HG03064 (cell line): Measurements from ENCODE around the gene MVB12A.
A peak's percentile ranks its signal among the peaks of the same experiment; 100 is the strongest.

Experiments
- ATAC-seq: cut with Tn5 transposase; IDR thresholded peaks from one replicate; pipeline ENCODE4 v1.9.1; 2021; ENCODE audit warnings: low read depth; ENCODE audit not compliant: unreplicated experiment

Gene MVB12A

DNA sequence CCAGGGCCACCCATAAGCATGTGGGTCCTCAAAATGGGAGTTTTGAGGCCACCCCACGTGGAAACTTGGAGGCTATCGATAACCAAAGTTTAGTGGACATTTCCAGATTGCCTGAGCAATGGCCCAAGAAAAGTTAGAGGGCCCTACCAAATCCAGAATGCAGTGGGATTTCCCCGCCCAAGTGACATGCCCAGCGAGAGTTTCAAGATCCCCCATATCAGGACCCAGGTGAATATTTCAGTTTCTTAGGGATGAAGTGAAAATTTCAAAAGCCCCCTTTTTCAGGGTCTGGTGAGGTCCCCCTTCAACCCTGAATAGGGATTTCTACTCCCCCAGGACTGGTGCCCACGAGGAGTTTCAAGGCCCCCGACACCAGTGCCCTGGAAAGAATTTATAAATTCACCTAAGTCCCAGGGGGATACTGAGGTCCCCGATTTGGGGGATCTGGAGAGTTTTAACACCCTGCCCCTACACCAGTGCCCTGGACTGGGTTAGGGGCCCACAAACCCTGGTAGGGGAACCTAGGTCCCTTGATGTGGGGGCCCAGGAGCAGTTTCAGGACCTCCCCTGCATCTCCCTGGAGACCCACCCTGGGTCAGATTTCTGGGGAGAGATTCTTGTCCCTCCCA, 15.1 kb upstream of the MVB12A start:
- ATAC-seq = no peak

DNA sequence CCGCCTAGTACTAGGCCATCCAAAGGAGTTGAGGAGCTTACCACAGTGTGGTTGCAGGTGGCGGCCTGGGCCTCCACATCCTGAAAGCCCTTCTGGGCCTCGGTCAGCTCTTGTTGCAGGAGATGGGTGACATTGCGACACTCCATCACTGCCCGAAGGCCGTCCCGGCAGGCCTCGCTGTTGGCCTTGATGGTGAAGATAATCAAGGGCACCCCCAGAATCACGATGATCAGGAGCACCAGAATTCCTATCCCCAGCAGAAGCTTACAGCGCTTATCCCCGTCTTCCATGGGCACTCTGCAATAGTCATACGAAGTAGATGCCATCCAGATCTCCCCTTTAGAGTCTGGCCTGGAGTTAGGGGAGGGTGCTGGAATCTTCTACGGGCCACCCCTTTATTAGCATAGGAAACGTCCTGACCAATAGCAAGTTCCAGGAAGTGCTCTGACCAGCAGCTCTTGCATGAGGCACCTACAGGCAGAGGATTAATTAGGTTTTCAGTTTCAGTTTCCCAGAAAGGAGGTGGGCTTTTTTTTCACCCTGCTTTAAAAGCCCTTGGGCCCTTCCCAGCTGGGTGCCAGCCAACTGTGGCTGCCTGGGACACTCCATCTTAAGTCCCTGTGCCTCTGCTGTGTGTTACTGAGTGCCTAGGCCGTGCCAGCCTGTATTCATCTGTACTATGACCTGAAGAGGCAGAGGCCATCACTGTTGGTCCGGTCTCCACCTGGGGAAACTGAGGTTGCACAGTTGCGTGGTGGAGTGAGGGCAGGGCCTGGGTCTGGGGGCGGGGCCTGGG, 14.4 kb upstream of the MVB12A start, which contains the start of gene BST2:
Gene BST2, minus strand, starts transcription at position 381 of the 796 bp plus-strand sequence. Its CDS starts 55 bp downstream, at position 326.
- peak; percentile 74 for ATAC-seq

DNA sequence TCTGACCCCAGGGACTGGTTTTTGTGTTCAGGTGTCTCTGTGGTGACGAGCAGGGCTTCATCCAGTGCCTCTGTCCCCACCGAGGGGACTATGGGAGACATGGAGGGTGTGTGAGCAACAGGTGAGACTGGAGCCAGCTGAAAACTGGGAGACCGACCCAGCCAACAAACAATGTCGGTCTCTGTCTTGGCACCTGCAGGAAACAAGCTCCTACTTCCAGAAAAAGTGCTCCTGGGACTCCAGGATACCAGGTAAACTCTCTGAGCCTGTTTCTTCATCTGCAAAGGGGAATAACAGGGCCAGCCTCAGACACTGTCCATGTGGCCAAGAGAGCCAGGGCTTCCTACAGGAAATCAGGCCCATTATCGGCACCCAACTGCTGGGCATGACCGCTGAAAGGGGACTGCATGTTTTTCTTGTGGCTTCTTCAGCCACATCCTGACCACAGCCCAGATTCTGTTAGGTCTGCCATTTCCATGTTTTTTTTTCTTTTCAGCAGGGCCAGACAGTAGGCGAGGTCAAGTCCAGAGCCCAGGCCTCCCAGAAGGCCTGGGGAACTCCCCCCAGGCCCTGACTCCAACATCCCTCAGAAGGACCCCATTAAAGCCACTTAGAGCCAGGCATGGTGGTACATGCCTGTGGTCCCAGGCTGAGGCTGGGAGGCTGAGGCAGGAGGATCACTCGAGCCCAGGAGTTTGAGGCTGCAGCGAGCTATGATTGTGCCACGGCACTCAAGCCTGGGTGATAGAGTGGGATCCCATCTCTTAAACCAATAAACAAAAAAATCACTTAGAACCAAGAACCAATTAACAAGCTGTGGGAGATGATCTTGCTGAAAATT, 13.6 kb upstream of the MVB12A start:
- no peak for ATAC-seq

DNA sequence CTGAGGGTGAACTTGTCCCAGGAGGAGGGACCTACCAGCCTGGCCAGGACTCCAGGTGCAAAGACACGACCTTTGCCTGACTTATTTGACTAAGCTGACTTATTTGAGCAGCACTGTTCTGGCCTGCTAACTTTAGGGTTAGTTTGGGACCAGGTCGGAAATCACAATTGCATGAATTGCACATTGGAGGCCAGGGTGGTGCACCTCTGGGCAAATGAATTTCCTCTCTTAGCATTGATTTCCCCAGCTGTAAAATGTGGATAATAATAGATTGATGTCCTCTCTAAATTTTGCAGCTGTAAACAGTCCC, 13.0 kb upstream of the MVB12A start:
- no peak for ATAC-seq

- no peak for ATAC-seq
These were observed 9.9 kb upstream of the MVB12A start for GRCh38 chr19:17409990-17410389.

- ATAC-seq = no peak
These were observed 8.0 kb upstream of the MVB12A start for GRCh38 chr19:17411801-17412200.

GRCh38 chr19:17414097-17414496, 5.8 kb upstream of the MVB12A start:
- ATAC-seq = no peak

- no peak for ATAC-seq
These were observed 4.7 kb upstream of the MVB12A start for GRCh38 chr19:17415121-17415520.

DNA sequence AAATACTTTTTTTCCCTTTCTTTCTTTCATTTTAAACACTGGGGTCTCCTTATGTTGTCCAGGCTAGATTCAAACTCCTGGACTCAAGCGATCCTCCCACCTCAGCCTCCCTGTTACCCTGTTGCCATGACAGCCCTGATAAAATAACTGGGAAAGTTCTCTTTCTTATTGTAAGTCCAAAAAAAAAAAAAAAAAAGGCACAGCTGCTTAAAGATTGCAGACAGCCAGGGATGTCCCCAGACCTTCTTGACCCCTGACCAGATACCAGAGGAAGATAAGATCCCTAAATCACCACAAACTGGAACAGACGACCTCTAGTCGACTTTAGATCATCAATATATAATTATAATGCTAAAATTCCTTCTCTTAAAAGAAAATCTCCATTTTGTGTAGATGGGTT, 1.1 kb upstream of the MVB12A start:
- ATAC-seq = no peak

GRCh38 chr19:17419154-17419620, 660 bp upstream of the MVB12A start:
- ATAC-seq = no peak

DNA sequence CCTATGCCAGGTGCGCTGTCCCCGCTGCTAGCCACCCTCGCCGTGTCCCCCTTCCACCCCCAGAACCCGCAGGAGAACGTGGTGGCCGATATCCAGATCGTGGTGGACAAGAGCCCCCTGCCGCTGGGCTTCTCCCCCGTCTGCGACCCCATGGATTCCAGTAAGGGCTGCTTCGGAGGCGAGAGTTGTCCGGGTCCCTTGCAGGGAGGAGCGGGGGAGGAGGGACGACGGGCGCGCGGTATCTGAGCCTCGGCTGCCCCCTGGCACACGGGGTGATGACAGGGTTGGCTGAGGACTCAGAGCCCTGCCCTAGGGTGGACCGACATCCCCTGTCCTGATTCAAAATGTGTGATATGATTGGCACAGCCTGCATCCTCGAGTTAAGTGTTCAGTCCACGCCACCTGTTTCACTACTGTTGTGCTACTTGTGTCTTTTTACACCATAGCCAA, 653 bp downstream of the MVB12A start:
- peak; percentile 14 for ATAC-seq

DNA sequence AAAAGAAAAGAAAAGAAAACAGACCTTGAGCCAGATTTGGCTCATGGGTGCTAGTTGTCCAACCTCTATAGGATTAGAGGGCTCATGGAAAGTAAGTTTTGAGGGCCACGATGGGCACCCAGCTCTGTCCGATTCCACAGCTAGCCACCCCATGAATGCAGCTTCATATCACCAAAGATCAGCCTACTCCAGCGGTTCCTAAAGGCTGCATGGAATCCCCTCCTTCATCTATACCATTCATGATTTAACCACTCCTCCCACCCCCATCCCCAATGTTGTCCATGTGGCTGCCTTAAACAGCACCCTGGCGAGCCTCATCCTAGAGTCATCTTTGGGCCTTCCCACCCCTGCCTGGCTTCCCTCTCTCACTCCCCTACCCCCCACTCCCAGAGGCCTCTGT, 2.1 kb downstream of the MVB12A start:
- ATAC-seq = no peak

DNA sequence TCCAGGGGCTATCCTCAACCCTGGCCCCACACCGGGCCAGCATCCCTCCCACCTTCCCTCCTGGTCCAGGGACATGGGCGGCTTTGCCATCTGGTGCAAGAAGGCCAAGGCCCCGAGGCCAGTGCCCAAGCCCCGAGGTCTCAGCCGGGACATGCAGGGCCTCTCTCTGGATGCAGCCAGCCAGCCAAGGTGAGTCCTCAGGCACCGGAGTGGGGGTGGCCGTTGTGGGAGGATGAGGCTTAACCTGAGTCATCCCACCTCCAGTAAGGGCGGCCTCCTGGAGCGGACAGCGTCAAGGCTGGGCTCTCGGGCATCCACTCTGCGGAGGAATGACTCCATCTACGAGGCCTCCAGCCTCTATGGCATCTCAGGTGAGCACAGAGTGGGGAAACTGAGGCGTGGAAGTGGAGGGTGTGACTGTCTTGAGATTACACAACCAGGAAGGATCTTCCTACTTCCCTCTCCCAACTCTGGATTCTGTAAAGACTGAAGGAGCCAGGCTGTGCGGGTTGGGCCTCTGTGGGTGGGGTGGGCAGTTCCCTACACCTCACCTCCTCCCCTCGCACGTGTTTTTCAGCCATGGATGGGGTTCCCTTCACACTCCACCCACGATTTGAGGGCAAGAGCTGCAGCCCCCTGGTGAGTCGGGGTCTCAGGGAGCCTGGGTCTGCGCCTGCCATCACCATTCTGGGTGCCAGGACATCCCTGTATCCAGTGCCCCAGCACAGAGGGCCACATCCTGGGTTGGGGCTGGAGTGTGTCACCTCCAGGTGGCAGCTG, 3.8 kb downstream of the MVB12A start:
- no peak for ATAC-seq

DNA sequence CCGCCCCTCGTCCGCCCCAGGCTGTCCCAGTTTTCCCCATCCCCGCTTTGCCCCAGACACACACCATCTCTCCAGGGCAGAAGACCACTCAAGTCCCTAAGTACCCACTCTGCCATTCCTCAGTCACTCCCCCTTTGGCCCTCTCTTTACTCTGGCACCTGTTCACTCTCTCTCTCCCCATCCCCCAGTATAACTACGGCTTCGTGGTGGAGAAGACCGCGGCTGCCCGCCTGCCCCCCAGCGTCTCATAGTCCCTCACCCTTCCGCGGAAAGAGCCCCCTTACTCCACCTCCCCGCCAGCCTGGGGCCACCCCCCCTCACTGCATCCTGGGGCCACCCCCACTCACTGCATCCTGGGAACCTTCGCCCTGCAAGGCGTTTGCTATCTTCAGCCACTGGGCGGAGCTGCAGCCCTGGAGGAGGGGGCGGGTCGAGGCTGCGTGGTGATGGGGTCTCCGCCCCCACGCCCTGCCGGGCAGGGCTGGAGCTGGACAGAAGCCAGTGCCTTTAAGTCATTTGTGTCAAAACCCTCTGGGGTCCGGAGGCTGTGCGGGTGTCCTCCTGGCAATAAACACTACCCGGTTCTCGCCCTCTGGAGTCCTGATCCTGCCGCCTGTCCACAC, 5.0 kb downstream of the MVB12A start:
- no peak for ATAC-seq

DNA sequence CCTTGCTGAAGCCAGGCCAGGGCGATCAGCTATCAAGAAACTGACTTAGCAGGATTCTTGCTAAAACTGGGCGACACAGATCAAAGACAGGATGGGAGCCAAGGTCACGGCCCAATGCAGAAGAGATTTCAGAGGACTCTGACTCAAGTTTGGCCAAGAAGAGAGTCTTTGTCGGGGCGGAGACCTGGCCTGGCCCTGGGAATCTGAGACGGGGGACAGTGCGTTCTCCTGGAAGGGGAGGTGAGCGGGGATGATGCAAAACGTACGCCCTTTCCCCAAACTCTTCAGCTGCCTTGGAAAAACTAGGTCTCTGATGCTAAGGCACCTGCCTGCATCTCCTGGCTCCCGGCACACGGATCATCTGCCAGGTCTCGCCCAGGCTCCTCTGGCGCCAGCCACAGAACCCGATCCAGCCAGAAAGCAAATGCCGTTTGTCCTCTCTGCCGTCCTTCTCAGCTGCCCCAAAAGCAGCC, 9.8 kb downstream of the MVB12A start:
- ATAC-seq = no peak

DNA sequence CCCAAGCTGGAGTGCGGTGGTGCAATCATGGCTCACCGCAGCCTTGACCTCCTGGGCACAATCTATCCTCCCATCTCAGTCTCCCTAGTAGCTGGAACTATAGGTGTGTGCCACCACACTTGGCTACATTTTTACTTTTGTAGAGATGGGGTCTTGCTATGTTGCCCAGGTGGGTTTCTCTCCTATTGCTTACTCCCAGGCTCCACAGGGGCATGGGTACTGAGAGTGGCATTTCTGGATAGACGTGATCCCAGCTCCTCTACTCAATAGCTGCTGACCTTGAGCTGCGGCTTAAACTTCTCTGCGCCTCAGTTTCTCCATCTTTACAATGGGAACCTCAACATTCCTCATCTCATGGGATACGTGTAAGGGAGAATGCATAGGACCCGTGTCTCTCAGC, 11.6 kb downstream of the MVB12A start:
- ATAC-seq = no peak

DNA sequence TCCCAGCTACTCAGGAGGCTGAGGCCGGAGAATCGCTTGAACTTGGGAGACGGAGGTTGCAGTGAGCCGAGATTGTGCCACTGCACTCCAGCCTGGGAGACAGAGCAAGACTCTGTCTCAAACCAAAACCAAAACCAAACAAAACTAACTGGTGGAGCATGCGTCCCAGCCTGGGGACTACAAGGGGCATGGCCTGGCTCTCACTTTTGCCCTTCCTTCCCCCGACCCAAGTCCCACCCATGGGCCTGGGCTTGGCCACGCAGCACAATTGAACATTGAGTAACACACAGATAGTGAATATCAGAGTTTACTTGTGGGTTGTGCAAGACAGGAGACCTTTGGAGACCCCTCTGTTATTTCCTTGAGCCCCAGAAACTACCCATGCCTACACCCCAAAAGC, 15.4 kb downstream of the MVB12A start:
- ATAC-seq = no peak

- no peak for ATAC-seq
These were observed 16.4 kb downstream of the MVB12A start for GRCh38 chr19:17436094-17436873.

- no peak for ATAC-seq
These were observed 17.0 kb downstream of the MVB12A start for GRCh38 chr19:17436874-17437267.
